HG02588 (cell line): Measurements from ENCODE around the gene FXN.
"Not testable (repeated sequence)": the region's sequence is repeated elsewhere in the genome, so short reads cannot be mapped to it uniquely, and the experiment has no call there.

ENCODE experiments used
- ATAC-seq: cut with Tn5 transposase; IDR thresholded peaks from one replicate; pipeline ENCODE4 v1.9.1; 2021; ENCODE audit warnings: mild to moderate bottlenecking, moderate library complexity; ENCODE audit not compliant: unreplicated experiment

Gene FXN

DNA sequence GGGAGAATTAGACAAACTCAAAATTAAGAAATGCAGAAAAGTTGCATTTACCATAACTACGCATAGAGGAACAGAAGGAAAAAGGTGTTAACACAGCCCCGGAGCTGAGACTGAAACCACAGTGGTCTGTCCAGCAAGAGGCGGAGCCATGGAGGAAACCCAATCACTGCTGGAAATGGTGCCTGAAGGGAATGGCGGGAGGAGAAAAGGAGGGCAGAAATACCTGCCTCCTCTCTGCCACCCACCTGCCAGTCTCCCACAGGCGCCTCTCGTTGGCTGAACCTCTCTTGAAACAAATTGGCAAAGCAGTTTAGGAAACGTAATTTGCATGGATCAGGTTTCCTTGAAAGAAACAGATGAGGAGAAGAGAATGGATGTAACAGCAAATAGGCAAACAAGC, 11.9 kb upstream of the FXN start:
- ATAC-seq: no peak

DNA sequence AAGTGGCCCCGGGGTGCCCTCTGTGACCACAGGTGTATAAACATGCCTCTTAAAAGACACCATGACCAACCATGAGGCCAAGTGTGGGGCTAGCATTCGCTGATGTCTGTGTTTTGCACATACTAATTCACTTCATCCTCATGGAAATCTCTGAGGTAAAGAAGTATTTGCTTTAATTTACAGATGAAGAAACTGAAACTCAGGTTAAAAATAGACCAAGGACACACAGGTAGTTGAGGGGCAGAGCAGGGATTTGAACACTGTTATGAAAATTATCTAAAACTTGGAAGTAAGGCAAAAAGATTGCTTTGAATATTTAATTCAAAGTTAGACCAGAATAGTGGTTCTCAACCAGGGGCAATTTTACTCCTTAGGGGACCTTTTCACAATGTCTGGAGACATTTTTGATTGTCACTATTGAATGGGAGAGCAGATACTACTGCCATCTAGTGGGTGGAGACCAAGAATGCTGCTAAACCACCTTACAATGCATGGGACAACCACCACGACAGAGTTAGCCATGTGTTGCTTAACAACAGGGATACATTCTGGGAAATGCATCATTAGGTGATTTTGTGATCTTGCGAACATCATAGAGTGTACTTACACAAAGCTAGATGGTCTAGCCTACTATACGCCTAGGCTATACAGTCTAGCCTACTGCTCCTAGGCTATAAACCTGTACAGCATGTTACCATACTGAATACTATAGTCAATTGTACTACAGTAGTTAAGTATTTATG, 8.0 kb upstream of the FXN start:
- no peak for ATAC-seq

DNA sequence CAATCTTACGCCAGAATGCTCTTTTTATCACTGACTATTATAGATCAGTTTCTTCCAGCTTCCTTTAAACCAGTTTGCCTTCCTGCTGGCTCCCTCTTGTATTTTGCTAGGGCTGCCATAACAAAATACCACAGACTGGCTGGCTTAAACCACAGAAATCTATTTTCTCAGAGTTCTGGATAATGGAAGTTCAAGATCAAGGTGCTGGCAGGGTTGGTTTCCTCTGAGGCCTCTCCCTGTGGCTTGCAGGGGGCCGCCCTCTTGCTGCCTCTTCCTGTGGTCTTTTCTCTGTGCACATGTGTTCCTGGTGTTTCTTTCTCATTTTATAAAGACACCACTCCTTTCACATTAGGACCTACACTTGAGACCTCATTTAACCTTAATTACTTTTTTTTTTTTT, 6.8 kb upstream of the FXN start:
- no peak for ATAC-seq

DNA sequence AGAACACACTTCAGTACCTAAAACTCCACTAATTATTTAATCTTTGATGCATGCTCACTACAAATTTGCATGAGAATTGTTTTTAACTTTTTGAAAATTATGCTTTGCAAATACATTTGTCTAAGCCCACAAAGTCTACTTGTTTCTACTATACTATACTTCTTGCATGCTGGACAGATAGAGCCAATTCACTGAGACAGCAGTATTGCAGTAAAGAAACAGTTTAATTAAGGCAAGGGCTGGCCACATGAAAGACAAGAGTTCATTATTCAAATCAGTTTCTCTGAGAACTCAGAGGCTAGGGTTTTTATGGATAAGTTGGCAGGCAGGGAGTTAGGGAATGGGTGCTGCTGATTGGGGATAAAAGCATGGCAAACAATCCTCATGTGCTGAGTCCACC, 6.0 kb upstream of the FXN start:
- ATAC-seq: no peak

DNA sequence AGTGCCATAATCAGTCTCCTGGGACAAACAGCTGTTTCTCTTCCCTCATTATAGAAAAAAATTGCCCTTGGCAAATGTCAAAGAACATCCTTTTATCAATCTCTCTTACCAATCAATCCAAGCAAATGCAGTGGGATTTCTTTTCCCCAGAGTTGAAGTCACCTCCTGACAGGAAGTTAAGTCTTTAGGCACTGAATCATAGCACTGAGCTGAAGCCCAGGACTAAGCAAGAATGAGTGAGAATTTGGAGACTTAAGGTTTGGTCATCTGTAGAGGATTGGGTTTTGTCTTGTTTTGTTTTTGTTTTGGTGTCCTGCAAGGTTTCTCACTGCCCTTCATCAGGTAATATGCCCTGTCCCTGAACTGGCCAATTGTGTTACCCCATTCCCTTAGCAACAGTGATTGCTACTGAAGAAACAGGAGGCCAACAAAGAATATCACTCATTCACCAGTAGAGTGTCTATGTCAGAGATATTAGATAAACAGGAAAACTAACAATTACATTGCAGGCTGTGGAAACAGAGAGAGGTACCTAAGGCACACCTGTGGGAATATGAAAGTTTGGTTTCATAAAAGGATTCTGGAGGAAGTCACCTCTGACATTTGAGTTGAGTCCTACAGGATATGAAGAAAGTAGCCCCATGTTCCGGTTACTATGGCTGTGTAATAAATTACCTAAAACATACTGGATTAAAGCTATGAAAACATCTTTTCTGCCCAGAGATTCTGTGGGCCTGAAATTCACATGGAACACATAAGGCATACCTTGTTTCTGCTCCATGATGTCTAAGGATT, 4.5 kb upstream of the FXN start:
- no peak for ATAC-seq

DNA sequence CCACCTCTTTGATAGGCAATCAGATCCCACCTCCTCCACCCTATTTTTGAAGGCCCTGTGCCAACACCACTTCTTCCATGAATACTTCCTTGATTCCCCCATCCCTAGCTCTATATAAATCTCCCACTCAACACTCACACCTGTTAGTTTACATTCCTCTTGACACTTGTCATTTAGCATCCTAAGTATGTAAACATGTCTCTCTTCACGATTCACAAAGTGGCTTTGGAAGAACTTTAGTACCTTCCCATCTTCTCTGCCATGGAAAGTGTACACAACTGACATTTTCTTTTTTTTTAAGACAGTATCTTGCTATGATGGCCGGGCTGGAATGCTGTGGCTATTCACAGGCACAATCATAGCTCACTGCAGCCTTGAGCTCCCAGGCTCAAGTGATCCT, 1.5 kb upstream of the FXN start:
- no peak for ATAC-seq

DNA sequence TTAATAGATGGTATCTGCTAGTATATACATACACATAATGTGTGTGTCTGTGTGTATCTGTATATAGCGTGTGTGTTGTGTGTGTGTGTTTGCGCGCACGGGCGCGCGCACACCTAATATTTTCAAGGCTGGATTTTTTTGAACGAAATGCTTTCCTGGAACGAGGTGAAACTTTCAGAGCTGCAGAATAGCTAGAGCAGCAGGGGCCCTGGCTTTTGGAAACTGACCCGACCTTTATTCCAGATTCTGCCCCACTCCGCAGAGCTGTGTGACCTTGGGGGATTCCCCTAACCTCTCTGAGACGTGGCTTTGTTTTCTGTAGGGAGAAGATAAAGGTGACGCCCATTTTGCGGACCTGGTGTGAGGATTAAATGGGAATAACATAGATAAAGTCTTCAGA, 757 bp downstream of the FXN start:
- ATAC-seq: peak; percentile 18

DNA sequence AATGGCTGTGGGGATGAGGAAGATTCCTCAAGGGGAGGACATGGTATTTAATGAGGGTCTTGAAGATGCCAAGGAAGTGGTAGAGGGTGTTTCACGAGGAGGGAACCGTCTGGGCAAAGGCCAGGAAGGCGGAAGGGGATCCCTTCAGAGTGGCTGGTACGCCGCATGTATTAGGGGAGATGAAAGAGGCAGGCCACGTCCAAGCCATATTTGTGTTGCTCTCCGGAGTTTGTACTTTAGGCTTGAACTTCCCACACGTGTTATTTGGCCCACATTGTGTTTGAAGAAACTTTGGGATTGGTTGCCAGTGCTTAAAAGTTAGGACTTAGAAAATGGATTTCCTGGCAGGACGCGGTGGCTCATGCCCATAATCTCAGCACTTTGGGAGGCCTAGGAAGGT, 1.2 kb downstream of the FXN start:
- ATAC-seq: no peak

DNA sequence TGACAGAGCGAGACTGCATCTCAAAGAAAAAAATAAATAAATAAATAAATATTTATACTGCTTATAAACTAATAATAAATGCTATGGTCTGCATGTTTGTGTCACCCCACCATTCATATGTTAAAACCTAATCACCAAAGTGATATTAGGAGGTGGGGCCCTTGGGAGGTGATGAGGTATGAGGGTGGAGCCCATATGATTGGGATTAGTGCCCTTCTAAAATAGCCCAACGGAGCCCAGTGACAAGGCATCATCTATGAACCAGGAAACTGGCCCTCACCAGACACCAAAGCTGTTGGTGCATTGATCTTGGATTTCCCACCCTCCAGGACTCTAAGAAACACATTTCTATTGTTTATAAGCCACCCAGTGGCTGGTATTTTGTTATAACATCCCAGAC, 5.1 kb downstream of the FXN start:
- ATAC-seq: no peak

DNA sequence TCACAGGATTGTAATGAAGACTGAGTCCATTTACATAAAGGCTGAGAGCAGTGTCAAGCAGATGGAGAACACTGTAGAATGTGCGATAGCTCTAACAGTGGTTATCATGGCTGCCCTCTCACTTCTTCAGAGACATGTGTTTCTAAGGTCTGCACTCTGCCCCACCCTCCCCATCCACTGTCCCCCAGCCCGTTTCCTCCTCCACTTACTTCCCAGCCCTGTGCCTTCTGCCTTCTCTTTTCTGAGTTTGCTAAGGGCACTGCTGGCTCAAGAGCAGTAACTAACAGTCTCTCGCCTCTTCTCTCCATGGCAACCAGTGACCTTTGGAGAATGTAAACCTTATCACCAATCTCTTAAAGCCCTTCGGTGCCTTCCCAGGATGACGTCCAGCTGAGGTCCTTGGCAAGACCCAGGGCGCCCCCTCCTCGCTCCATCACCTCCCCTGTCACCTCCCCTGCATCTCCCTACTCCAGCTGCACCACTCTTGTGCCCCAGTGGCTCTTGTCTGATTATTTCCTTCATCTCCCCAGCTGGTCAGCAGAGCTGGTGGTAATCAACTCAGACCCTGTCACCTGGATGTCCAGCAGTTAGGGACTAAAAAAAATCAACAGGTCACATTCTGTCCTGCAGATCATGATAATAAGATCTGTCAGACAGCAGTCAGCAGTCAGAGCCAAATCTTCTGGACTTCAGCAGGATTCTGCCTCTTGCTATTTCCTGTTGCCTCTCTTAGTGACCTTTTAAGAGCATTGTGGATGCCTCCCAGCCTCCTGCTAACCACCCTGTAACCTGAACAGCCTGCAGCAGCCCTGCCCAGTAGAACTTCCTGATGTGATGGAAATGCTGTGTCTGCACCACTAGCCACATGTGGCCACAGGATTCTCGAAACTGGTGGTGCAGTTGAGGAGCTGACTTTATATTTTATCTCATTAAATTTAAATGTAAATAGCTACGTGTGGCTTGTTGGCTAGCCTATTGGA, 9.0 kb downstream of the FXN start:
- no peak for ATAC-seq

DNA sequence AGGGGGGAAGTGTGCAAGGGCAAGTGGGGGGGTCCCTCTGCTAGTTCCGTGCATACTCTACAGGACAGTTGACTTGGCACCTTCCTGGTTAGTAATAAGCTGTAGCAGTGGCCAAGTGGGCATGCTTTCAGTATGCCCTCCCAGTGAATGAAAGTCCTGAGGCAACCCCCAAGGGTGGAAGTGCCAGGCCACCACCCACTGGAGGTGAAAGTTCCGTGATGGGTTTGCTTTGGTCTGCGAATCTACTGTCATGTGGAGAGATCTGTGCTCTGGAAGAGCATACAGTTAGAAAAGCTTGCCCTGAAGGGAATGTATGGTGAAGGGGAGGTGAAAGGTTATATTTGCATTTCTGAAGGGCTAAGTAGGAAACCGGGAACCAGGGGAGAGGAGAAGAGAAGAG, 10.3 kb downstream of the FXN start:
- no peak for ATAC-seq

DNA sequence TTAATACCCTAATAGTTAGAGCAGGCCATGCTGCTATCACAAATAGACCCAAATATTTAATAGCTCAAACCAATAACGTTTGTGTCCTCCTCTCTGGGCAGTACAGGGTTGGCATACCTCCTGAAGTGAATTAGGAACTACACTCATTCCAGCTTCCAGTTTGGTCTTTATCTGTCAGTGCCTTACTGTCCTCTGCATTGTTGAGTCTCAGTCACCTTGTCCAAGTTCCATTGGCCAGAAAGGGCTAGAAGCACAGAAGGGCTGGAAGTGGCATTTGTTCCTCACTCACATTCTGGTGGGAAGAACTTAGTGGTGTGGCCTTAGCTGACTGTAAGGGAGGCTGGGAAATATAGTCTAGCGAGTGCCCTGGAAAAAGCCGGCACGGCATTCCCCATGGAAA, 11.2 kb downstream of the FXN start:
- no peak for ATAC-seq

DNA sequence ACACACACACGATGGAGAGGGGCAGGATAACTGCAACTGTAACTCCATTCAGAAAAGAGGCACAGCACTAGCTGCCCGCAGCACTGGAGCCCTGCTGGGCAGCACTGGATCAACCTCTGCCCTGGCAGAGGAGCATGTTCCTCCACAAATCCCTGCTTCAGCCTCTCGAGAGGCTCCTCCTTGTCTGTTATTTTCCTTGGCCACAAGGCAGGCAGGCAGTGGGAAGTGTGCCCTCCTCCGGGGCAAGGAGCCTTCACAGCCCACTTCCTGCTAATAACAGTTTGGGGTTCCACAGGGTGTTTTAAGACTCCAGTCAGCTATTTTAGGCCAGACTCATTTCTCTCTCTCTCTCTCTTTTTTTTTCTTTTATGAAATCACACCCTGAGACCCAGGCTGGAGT, 11.8 kb downstream of the FXN start:
- no peak for ATAC-seq

DNA sequence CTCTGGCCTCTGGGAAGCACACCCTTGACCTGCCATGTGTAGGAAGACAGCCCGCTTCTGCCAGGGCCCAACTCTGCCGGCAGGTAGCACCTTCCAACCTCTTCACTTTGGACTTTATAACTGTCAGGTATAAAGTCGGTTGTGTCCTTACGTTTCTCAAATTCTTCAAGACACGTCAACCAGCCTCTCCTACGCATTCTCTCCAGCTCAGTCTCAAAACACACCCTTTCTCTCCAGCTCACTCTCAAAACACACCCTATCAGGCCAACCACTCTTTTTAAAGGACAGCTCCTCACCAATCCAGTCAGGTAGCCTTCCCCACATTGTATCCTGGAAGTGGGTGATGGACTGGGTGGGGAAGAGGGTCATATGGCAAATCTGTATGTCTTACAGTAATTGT, 13.5 kb downstream of the FXN start:
- ATAC-seq: no peak

DNA sequence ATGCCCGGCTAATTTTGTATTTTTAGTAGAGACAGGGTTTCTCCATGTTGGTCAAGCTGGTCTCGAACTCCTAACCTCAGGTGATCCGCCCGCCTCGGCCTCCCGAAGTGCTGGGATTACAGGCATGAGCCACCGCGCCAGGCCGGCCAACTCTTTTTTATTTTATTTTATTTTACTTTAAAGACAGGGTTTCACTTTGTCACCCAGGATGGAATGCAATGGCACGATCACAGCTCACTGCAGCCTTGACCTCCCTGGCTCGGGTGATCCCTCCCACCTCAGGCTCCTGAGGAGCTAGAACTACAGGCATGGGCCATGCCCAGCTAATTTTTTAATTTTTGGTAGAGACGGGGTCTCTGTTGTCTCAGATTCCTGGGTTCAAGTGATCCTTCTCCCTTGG, 15.4 kb downstream of the FXN start:
- not testable (repeated sequence) for ATAC-seq

DNA sequence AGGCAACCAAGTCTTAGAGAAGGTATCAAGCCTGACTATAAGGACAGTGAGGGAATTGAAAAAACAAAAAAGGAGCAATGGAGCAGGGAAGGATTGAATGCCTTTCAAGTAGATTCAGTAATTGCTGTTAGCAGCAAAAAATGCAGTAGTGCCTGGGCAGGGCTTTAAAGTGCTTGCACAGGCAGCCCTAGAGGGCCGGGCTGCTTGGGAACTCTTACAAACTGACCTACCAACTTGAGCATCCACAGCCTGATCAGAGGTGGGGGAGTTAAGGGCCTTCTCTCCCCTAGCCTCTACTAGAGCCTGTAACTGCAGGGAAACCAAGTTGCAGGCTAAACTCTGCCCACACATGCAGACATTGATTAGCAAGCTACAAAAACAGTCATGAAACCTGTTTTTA, 19.4 kb downstream of the FXN start:
- no peak for ATAC-seq

DNA sequence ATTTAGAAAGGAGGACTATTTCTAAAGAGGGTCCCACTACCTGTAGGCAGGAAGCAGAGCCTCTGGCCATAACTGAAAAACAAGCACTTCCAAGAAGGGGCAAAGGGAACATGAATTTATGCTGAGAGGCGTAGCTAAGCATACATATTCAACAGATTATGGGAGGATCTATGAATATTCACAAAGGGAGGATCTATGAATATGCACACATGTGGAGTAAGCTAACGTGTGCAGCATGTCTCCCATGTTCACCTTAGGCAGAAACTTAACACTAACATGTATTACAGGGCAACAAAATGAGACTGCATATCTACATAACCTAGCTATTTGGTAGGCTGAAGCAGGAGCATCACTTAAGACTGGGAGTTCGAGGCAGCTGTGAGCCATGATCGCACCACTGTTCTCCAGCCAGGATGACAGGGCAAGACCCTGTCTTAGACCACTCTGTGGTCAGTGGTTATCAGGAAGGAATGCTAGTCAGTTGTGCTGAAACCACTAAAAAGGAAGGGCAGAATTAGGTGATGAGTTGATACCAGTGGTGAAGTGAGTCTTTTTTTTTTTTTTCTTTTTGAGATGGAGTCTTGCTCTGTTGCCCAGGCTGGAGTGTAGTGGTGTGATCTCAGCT, 20.8 kb downstream of the FXN start:
- ATAC-seq: no peak

DNA sequence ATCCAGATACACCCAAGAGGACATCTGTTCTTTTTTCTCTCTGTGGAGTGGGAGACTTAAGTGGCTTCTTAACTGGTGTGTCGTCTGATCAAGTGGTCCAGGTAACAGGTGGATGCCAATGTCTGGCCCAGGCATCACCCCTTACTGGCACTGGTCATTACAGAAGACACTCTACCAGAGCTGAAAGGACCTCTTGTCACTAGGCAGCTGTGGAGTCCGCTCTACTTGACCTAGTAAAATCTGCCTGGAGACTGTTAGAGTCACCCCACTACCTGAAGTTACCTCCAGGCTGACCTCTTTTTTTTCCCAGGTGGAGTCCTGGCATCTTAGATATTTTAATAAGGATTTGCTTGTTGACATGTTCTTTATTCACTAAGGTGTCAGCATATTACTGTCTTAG, 22.5 kb downstream of the FXN start:
- ATAC-seq: no peak

DNA sequence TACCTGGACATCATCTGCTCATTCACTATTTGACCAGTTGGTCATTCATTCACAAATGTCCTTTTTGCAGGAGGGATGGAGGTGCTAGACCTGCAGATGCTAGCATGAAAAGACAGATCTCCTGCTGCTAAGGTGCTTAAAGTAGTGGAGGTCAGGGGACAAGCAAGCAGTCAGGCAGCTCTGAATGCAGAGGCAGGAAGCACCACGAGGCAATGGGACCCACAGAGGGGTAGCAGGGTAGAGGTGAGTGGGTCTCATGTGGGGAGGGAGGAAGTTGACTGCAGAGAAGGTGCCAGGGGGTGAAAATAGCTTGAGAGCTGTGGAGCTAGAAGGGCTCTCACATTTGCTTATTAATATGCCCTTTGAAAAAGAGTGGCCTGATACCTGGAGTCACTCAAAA, 25.2 kb downstream of the FXN start:
- ATAC-seq: no peak

DNA sequence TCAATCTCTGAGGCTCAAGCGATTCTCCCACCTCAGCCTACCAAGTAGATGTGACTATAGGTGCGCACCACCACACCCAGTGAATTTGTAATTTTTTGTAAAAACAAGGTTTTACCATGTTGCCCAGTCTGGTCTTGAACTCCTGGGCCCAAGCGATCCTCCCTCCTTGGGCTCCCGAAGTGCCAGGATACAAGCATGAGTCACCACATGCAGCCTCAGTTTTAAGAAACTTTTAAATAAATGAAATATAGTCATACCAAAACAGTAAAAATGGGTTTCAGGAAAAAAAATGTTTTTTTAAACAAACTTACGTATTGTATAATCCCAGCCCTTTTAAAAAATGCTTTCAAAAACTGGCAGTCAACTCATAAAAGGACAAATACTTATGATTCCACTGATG, 26.6 kb downstream of the FXN start:
- ATAC-seq: no peak

DNA sequence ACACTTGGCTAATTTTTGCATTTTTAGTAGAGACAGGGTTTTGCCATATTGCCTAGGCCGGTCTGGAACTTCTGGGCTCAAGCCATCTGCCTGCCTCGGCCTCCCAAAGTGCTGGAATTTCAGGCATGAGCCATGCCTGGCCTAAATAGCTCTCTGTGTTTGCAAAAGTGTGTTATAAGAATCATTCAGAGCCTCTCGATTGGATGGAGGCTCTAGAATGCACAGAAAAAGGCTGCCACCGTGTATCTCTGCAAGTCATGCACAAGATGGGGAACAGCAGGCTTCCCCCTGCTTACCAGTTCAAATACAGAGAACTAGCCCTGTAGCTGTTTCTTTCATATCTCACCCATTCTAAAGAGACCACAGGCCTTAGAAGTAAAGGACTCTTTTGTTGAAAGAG, 28.3 kb downstream of the FXN start:
- ATAC-seq: no peak
